HepG2 (cell line): ENCODE results near the gene MFAP4. TPM values are rescaled to one million over a fixed set of nuclear protein-coding genes. Genes with fewer than 3 reads are reported as not detected.

Experiments
- ATF1 ChIP-seq: IDR thresholded peaks from 2 replicates; pipeline ENCODE4 v1.6.1; 2016; ENCODE audit warnings: mild to moderate bottlenecking, control low read depth
- JUND ChIP-seq: sonication (generic); formaldehyde crosslinking; IDR thresholded peaks from 2 replicates; pipeline ENCODE4 v1.8.0; 2022; ENCODE audit warnings: mild to moderate bottlenecking, missing genetic modification reagents
- MAF1 ChIP-seq: sonication (generic); formaldehyde crosslinking; IDR thresholded peaks from 2 replicates; pipeline ENCODE4 v1.5.0; 2020; ENCODE audit warnings: missing genetic modification reagents, borderline replicate concordance
- MAZ ChIP-seq, 2 experiments: sonication (generic) in 1 of 2; formaldehyde crosslinking in 1 of 2; IDR thresholded peaks; 2 replicates each; pipeline versions ENCODE4 v1.5.0 to v1.6.1; 2012 to 2020; ENCODE audit warnings: low read depth in 2 of 2, mild to moderate bottlenecking in 2 of 2, borderline replicate concordance in 1 of 2, improper control_type of control experiment in 1 of 2, low read length in 1 of 2, missing genetic modification reagents in 1 of 2, moderate library complexity in 1 of 2
- NR2F1 ChIP-seq, 2 experiments: fragments of 450-650 bp in 1 of 2; formaldehyde crosslinking in 1 of 2; IDR thresholded peaks; 2 replicates each; pipeline versions ENCODE4 v1.5.0 to v1.6.1; 2016 to 2020; ENCODE audit warnings: mild to moderate bottlenecking in 1 of 2, missing compliant biosample characterization in 1 of 2, missing genetic modification reagents in 1 of 2, moderate library complexity in 1 of 2
- RXRA ChIP-seq: sonication (generic); formaldehyde crosslinking; IDR thresholded peaks from 2 replicates; pipeline ENCODE4 v1.5.1; 2020; ENCODE audit warnings: missing genetic modification reagents
- SMYD3 ChIP-seq: sonication (generic); formaldehyde crosslinking; IDR thresholded peaks from 2 replicates; pipeline ENCODE4 v1.8.1; 2023; ENCODE audit warnings: mild to moderate bottlenecking, missing genetic modification reagents
- SSRP1 ChIP-seq: IDR thresholded peaks from 2 replicates; pipeline ENCODE4 v1.6.1; 2016; ENCODE audit warnings: control low read depth
- ZBTB42 ChIP-seq: sonication (generic); formaldehyde crosslinking; IDR thresholded peaks from 2 replicates; pipeline ENCODE4 v1.5.0; 2020; ENCODE audit warnings: mild to moderate bottlenecking, missing genetic modification reagents
- ZBTB7A ChIP-seq: sonication (generic); formaldehyde crosslinking; IDR thresholded peaks from 2 replicates; pipeline ENCODE4 v1.8.0; 2022; ENCODE audit warnings: mild to moderate bottlenecking, missing genetic modification reagents
- ZFP36 ChIP-seq: fragments of 150-350 bp; IDR thresholded peaks from 2 replicates; pipeline ENCODE4 v1.6.1; 2018; ENCODE audit warnings: borderline replicate concordance, low read length, low read depth; ENCODE audit not compliant: partially characterized antibody
- ZFP36L1 ChIP-seq: sonication (generic); formaldehyde crosslinking; IDR thresholded peaks from 2 replicates; pipeline ENCODE4 v1.8.0; 2022; ENCODE audit warnings: mild to moderate bottlenecking, missing genetic modification reagents, moderate library complexity
- ZNF143 ChIP-seq: sonication (generic); formaldehyde crosslinking; IDR thresholded peaks from 2 replicates; pipeline ENCODE4 v1.4.0; 2020; ENCODE audit warnings: missing genetic modification reagents
- ZNF20 ChIP-seq: sonication (generic); formaldehyde crosslinking; IDR thresholded peaks from 2 replicates; pipeline ENCODE4 v1.4.0; 2020; ENCODE audit warnings: mild to moderate bottlenecking, moderate library complexity, missing genetic modification reagents
- ZNF274 ChIP-seq: sonication (generic); formaldehyde crosslinking; IDR thresholded peaks from 2 replicates; pipeline ENCODE4 v1.5.1; 2020; ENCODE audit warnings: mild to moderate bottlenecking, missing genetic modification reagents
- ZNF3 ChIP-seq: IDR thresholded peaks from 2 replicates; pipeline ENCODE4 v1.7.0; 2017; ENCODE audit warnings: inconsistent platforms
- ZNF468 ChIP-seq: sonication (generic); formaldehyde crosslinking; IDR thresholded peaks from 2 replicates; pipeline ENCODE4 v1.8.0; 2022; ENCODE audit warnings: mild to moderate bottlenecking, moderate library complexity, missing genetic modification reagents
- ZNF567 ChIP-seq: sonication (generic); formaldehyde crosslinking; IDR thresholded peaks from 2 replicates; pipeline ENCODE4 v1.8.1; 2023; ENCODE audit warnings: mild to moderate bottlenecking, missing genetic modification reagents, borderline replicate concordance
- ZNF777 ChIP-seq: sonication (generic); formaldehyde crosslinking; IDR thresholded peaks from 2 replicates; pipeline ENCODE4 v1.4.0; 2020; ENCODE audit warnings: missing genetic modification reagents
- ZNF780A ChIP-seq: sonication (generic); formaldehyde crosslinking; IDR thresholded peaks from 2 replicates; pipeline ENCODE4 v1.8.0; 2022; ENCODE audit warnings: mild to moderate bottlenecking, missing genetic modification reagents, moderate library complexity
- ZSCAN31 ChIP-seq: sonication (generic); formaldehyde crosslinking; IDR thresholded peaks from 2 replicates; pipeline ENCODE4 v1.5.0; 2020; ENCODE audit warnings: low read depth, mild to moderate bottlenecking, missing genetic modification reagents
- polyA plus RNA-seq, 8 experiments: library from polyadenylated mRNA; depleted of rRNA in 3 of 8; stranded (reverse) in 7 of 8; unstranded in 1 of 8; fragments of >200 nt; fragmentation: Illumina TruSeq in 4 of 8; extraction: Trizol in 4 of 8; gene quantifications; 2 replicates each; pipeline versions ENCODE4 v1.2.1 to v1.2.3, GENCODE V29; 2011 to 2016; ENCODE audit warnings: low read depth in 4 of 8, missing spikeins in 1 of 8, mixed read lengths in 1 of 8; ENCODE audit not compliant: insufficient read depth in 1 of 8
- total RNA-seq, 5 experiments: library from RNA; depleted of rRNA; stranded (reverse); fragments of >200 nt; fragmentation: Illumina TruSeq; extraction: Trizol; gene quantifications; 2 replicates each; pipeline ENCODE4 v1.2.3, GENCODE V29; 2016; ENCODE audit warnings: low read depth in 1 of 5
- TF ChIP-seq, protein P1 (sequence below): sonication (generic); formaldehyde crosslinking; IDR thresholded peaks from 2 replicates; pipeline ENCODE4 v1.8.0; 2022; ENCODE audit warnings: missing genetic modification reagents, mild to moderate bottlenecking, moderate library complexity, borderline replicate concordance
- TF ChIP-seq, protein P2 (sequence below): sonication (generic); formaldehyde crosslinking; IDR thresholded peaks from 2 replicates; pipeline ENCODE4 v1.8.0; 2022; ENCODE audit warnings: missing genetic modification reagents, low read depth, mild to moderate bottlenecking, borderline replicate concordance
- TF ChIP-seq, protein P3 (sequence below): sonication (generic); formaldehyde crosslinking; IDR thresholded peaks from 2 replicates; pipeline ENCODE4 v1.8.0; 2022; ENCODE audit warnings: mild to moderate bottlenecking, missing genetic modification reagents; ENCODE audit not compliant: insufficient replicate concordance
- TF ChIP-seq, protein P4 (sequence below): sonication (generic); IDR thresholded peaks from 2 replicates; pipeline ENCODE4 v1.6.1; 2016; ENCODE audit warnings: low read depth, borderline replicate concordance

Gene MFAP4
- total and polyA plus RNA-seq, 2 of the 13 experiments (the other 11 are each of a cell fraction or from before 2014, with no cell fraction given) = 0.08 TPM; not detected in 1

DNA sequence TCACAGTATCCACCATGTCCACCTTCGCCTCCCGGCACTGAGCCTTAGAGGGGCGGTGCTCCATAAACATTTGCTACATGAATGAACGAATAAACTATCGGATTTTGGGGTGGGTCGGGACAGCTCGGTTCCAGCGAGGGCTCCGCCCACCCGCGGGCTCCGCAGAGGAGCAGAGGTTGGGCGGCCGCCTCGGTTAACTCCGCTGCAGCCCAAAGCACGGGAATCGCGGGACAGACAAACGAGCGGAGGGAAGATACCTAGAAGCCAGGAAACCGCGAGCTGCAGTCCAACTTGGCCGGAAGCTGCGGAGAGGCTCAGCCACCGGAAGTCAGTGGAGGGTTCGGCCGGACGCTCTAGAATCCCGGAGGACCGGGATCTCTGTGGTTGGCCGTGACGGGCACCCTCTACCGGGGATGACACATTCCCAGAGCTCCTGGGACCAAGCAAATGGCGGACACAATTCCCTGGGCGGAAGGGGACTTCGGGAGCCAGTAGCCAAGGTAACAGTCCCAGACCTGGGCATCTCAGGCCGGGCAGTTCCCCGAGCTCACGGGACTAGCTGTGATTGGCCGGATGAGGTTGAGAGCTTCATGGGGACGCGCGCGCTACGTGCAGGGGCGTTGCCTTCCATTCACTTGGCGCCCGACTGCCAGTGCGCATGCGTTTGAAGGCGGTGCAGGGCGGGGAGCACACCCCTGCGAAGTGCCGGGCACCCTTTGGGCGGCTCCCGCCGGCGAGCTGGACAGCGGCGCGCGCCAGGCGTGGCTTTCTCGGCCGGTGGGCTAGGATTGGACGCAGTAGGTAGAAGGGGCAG is 9.2 kb downstream of the MFAP4 start (continued):
- TF ChIP-seq NR2F1 (CRISPR knock-in tag; IDR thresholded peaks at IDR 0.05) (no peak), ZNF3 (CRISPR knock-in tag) (no peak), RXRA (peak; percentile 59), ZNF468 (CRISPR knock-in tag) (no peak), SSRP1 (CRISPR knock-in tag) (no peak), ZNF567 (peak; percentile 70; the same call in 1 of the 2 replicates), ZBTB42 (CRISPR knock-in tag) (peak; percentile 78; the same call in 1 of the 2 replicates), ZSCAN31 (CRISPR knock-in tag) (no peak), ZNF780A (no peak), ZNF20 (CRISPR knock-in tag) (no peak), ATF1 (CRISPR knock-in tag) (no peak; the same call in 1 of the 2 replicates), ZNF274 (CRISPR knock-in tag) (no peak; the same call in 1 of the 2 replicates), SMYD3 (CRISPR knock-in tag) (peak; percentile 28; the same call in 1 of the 2 replicates), ZNF143 (CRISPR knock-in tag) (peak; percentile 67), ZFP36L1 (CRISPR knock-in tag) (0 out of 2 replicates have a peak, but pooled peaks have one; percentile 38), ZBTB7A (no peak; the same call in 1 of the 2 replicates), ZFP36 (no peak), JUND (CRISPR knock-in tag) (no peak), ZNF777 (CRISPR knock-in tag) (peak; percentile 39), MAF1 (0 out of 2 replicates have a peak, but pooled peaks have one; percentile 30), MAZ (IDR thresholded peaks at IDR 0.05; ENCODE audit: borderline replicate concordance, low read depth, low read length) (no peak), MAZ (CRISPR knock-in tag; IDR thresholded peaks at IDR 0.05; ENCODE audit: low read depth) (peak; percentile 21; the same call in 1 of the 2 replicates)
- TF ChIP-seq, protein P1, sequence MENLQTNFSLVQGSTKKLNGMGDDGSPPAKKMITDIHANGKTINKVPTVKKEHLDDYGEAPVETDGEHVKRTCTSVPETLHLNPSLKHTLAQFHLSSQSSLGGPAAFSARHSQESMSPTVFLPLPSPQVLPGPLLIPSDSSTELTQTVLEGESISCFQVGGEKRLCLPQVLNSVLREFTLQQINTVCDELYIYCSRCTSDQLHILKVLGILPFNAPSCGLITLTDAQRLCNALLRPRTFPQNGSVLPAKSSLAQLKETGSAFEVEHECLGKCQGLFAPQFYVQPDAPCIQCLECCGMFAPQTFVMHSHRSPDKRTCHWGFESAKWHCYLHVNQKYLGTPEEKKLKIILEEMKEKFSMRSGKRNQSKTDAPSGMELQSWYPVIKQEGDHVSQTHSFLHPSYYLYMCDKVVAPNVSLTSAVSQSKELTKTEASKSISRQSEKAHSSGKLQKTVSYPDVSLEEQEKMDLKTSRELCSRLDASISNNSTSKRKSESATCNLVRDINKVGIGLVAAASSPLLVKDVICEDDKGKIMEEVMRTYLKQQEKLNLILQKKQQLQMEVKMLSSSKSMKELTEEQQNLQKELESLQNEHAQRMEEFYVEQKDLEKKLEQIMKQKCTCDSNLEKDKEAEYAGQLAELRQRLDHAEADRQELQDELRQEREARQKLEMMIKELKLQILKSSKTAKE (CRISPR knock-in tag) = no peak
- TF ChIP-seq, protein P2, sequence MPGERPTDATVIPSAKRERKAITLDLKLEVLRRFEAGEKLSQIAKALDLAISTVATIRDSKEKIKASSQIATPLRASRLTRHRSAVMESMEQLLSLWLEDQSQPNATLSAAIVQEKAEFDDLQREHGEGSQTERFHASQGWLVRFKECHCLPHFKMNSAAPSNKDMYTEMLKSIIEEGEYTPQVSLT = no peak
- TF ChIP-seq, protein P3, sequence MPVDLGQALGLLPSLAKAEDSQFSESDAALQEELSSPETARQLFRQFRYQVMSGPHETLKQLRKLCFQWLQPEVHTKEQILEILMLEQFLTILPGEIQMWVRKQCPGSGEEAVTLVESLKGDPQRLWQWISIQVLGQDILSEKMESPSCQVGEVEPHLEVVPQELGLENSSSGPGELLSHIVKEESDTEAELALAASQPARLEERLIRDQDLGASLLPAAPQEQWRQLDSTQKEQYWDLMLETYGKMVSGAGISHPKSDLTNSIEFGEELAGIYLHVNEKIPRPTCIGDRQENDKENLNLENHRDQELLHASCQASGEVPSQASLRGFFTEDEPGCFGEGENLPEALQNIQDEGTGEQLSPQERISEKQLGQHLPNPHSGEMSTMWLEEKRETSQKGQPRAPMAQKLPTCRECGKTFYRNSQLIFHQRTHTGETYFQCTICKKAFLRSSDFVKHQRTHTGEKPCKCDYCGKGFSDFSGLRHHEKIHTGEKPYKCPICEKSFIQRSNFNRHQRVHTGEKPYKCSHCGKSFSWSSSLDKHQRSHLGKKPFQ (CRISPR knock-in tag) = no peak
- TF ChIP-seq, protein P4, sequence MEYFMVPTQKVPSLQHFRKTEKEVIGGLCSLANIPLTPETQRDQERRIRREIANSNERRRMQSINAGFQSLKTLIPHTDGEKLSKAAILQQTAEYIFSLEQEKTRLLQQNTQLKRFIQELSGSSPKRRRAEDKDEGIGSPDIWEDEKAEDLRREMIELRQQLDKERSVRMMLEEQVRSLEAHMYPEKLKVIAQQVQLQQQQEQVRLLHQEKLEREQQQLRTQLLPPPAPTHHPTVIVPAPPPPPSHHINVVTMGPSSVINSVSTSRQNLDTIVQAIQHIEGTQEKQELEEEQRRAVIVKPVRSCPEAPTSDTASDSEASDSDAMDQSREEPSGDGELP = peak; percentile 22; the same call in 1 of the 2 replicates
